GM19328 (cell line): ENCODE measurements around the gene HSF2BP.
"Not testable (repeated sequence)": the region's sequence is repeated elsewhere in the genome, so short reads cannot be mapped to it uniquely, and the experiment has no call there.

Source experiments
- ATAC-seq: cut with Tn5 transposase; IDR thresholded peaks from one replicate; pipeline ENCODE4 v1.9.1; 2021; ENCODE audit warnings: mild to moderate bottlenecking, moderate library complexity; ENCODE audit not compliant: unreplicated experiment

HSF2BP gene

DNA sequence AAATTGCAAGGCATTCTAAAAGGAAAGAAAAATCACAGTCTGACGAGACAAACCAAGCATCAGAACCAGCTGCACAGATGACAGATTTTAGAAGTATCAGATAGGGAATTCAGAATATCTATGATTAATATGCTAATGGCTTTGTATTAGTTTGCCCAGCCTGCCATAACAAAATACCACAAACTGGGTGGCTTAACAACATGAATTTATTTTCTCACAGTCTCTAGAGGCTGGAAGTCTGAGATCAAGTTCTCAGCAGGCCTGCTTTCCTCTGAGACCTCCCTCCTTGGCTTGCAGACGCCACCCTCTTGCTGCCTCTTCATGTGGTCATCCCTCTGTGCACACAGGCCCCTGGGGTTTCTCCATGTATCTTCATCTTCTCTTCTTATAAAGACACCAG lies 118.7 kb downstream of the HSF2BP start:
- not testable (repeated sequence) for ATAC-seq

GRCh38 chr21:43522495-43523131 lies 136.7 kb downstream of the HSF2BP start:
- not testable (repeated sequence) for ATAC-seq

DNA sequence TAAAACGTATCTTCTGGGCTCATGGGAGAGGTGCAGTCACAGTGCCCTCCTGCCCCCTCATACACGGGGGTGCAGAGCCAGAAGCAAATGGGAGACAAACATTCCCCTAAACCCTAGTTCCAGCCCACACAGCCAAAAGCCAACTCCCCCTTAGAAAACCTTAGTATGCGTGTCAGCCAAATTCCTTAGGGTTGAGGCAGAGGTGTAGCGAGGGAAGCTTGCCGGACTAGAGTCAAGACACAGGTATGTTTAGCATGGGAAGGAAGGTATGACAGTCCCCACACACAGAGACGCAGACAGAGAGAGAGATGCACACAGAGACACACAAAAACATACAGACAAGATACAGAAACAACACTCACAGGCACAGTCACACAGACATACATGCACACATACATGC lies 141.6 kb downstream of the HSF2BP start:
- ATAC-seq: not testable (repeated sequence)

- not testable (repeated sequence) for ATAC-seq
Measured at GRCh38 chr21:43516860-43517627, 142.2 kb downstream of the HSF2BP start.

DNA sequence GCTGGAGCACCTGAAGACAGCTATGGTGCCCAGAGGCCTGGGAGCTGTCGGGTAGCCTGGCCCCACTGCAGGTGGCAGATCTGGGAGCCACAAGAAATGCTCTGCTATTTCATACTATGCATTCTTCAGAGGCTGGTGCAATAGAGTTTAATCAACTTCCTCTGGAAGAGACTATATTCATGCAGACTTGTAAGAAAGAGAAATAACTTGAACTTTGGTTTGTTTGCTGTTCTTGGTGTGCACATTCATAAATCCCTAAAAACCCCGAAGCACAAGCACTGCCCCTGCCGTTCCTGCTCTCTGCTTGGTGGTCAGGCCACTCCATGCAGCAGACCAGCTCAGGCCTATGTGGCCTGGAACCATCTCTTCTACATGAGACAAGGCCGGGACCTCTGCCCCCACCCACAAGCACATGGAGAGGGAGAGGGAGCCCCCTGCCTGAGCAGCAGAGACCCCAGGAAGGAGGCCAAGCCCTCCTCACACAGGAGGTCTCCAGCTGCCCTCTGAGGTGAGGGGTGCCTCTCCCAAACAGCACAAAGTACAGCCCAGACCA lies 142.9 kb downstream of the HSF2BP start:
- not testable (repeated sequence) for ATAC-seq

- ATAC-seq: not testable (repeated sequence)
Measured at GRCh38 chr21:43514834-43515233, 144.5 kb downstream of the HSF2BP start.

DNA sequence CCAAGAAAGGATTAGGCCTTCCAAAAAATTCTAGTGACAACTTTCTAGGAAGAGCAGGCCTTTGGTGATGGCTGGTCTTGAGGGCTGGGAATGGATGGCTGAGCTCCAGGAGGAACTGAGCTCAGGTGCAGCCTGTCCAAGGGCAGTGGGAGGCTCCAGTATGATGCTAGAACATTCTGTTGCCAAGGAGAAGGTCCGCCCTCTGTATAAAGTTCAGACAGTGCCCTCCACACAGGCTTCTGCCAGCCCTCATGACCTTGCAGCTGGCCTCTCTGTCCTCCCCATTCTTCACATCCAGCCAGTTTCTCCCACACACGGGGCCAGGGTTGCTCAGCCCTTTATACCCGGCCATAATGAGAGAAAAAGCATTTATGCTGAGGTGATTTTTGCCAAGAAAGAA lies 146.3 kb downstream of the HSF2BP start:
- not testable (repeated sequence) for ATAC-seq

DNA sequence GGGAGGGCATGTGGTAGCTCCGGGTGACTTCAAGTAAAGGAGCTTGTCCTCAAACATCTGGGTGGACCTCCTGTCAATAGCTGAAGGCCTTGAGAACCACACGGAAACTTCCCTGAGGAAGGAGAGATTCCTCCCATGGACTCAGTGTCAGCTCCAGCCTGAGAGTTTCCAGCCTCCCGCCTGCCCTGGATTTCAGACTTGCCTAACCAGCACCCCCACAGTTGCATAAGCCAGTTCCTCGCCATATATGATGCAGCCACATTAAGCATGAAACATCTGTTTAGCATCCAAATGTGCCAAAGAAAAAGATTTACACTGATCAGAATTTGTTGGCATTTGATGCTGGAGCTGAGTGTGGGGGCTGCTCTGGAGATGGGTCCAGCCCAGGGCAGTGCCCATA lies 148.1 kb downstream of the HSF2BP start:
- ATAC-seq: not testable (repeated sequence)

DNA sequence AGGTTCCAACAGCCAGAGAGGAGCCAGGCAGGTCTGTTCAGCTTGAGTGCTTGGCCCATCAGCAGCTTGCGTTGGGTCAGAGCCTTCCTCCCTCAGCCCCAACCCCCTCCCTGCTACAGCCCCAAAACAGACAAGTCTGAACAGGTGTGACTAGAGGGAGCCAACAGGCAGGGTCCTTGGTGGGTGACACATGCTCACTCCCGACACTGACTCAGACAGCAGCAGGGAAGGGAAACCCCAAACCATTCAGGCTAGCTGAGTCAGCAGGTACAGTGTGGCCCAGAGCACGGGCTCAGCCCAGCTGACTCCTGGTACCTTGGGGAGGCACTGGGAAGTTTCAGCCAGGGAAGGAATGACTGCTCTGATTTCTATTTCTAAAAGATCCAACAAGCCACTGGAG lies 148.6 kb downstream of the HSF2BP start:
- ATAC-seq: not testable (repeated sequence)

- ATAC-seq: not testable (repeated sequence)
Measured at GRCh38 chr21:43503892-43504291, 155.4 kb downstream of the HSF2BP start.

GRCh38 chr21:43503075-43503750 lies 156.1 kb downstream of the HSF2BP start:
- not testable (repeated sequence) for ATAC-seq

DNA sequence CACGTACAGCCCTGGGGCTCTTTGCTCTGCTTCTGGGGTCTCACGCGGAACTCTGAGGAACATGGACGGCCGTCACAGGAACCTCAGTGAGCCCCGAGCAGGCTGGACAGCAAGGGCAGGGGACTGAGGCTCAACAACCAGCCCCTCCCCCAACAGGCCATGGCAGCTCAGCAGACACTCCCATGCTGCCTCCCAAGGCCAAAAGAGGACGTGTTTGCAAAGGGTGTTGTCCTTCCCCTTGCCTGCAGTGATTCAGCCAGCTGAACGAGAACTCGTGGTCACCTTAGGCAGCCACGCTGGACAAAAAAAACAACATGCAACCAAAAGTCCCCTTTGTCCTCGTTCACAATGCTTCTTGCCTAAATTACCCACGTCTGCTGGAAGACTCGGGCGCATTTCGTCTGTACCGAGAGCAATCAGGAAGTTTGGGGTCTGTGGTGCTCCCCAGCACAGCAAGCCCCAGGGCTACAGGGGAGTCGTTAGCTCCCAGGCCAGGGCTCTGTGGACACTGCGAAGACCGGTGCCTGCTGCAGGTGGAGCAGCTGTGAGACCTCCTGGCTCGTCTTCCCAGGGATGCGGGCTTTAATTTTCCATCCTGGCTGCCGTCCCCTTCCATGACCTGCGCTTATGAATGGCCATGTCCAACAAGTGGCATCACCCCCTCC lies 156.7 kb downstream of the HSF2BP start:
- ATAC-seq: not testable (repeated sequence)

GRCh38 chr21:43498924-43499323 lies 160.4 kb downstream of the HSF2BP start:
- ATAC-seq: not testable (repeated sequence)

DNA sequence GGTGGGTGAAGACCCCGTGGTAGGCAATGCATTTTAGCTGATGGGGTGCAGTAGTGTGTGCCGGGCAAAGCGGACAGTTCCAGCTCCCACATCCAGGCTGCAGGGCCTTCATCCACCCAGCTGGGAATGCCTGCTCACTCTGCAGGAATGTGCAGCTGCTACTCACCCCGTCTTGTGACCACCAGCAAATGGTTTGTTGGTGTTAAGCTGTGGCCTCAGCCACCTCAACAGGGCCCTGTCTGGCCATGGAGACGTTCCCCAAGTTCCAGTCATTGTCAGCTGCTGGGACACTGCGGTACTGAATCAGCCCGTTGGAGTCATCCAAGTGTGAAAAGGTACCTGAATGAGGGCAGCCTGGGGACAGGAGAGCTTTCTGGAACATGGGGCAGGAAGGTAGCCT lies 161.2 kb downstream of the HSF2BP start:
- ATAC-seq: not testable (repeated sequence)

- ATAC-seq: not testable (repeated sequence)
Measured at GRCh38 chr21:43494279-43495012, 164.8 kb downstream of the HSF2BP start.

DNA sequence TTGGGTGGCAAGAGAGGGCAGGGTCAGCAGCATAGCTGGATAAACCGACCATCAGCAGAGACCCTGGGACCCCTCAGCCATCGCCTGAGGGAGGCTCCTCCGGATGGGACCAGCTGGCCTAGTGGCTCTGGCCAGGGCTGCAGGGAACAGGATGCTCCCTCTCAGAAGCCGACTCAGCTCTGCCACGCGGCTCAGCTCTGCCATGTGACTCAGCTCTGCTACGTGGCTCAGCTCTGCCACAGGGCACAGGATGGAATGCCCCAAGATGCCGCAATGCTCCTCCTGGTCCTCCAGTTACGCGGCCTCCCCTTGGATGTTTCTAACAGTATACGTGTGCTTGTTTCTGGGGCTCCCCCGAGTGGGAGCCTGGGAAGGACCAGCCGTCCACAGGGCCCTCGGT lies 165.8 kb downstream of the HSF2BP start:
- not testable (repeated sequence) for ATAC-seq

GRCh38 chr21:43488235-43488634 lies 171.1 kb downstream of the HSF2BP start:
- ATAC-seq: not testable (repeated sequence)

- ATAC-seq: not testable (repeated sequence)
Measured at GRCh38 chr21:43486051-43486450, 173.2 kb downstream of the HSF2BP start.

GRCh38 chr21:43485016-43485415 lies 174.3 kb downstream of the HSF2BP start:
- ATAC-seq: not testable (repeated sequence)

- ATAC-seq: not testable (repeated sequence)
Measured at GRCh38 chr21:43479197-43479596, 180.1 kb downstream of the HSF2BP start.
